Articular chondrocyte of knee joint (primary cell): ENCODE data around the gene ZNF729. TPM values are rescaled to one million over a fixed set of nuclear protein-coding genes. Genes with fewer than 3 reads are reported as not detected.

Experiments used
- small RNA-seq: library from RNA; depleted of rRNA; stranded (forward); fragments of <200 nt; gene quantifications from one replicate; pipeline ENCODE3, GENCODE V24; 2012
- total RNA-seq: library from RNA; depleted of rRNA; stranded (reverse); fragments of >200 nt; gene quantifications from 2 replicates; pipeline ENCODE4 v1.2.3, GENCODE V29; 2012

The ZNF729 gene
- total RNA-seq, result not detected in 2 replicates

GRCh38 chr19:22286151-22286810 is at the start of gene ZNF729:
Gene ZNF729 (plus strand): TSS chr19:22286441. CDS start chr19:22286526, 85 bp downstream.

Small RNA genes within 50 kb of the gene (small RNA-seq; reads per million reads assigned to genes)
- not detected for gene AC011494.1

Other genes starting within 250 kb of the ZNF729 start
- 1.0 and 1.3 TPM in 2 replicates for gene ZNF257, start 234.0 kb upstream of the ZNF729 start, total RNA-seq
- 0.39 and 0.65 TPM in 2 replicates for gene ZNF676, start 89.5 kb upstream of the ZNF729 start, total RNA-seq
- 0.54 and 0.65 TPM in 2 replicates for gene ZNF98, start 135.9 kb downstream of the ZNF729 start, total RNA-seq